ENCODE measurements around the gene CERK. TPM values are rescaled to one million over a fixed set of nuclear protein-coding genes. Genes with fewer than 3 reads are reported as not detected.

Gene CERK
- total and polyA plus RNA-seq, 9 of the 15 experiments (the other 6 are each of a cell fraction or from before 2014, with no cell fraction given), result 1.1 to 14.9 (median 8.7) TPM

- TF ChIP-seq POLR2G (IDR thresholded peaks at IDR 0.05; ENCODE audit: low read depth, low read length) (peak; percentile 29; the same call in 1 of the 2 replicates), HMGN3 (IDR thresholded peaks at IDR 0.05; ENCODE audit: borderline replicate concordance, extremely low read depth, insufficient read length, low read depth, low read length) (no peak)
- Histone ChIP-seq H3K9me3 (replicated peaks; ENCODE audit: control insufficient read depth, insufficient read depth, low read depth, low read length) (no peaks in the 10 kb centered on the region), H3K4me2 (ENCODE audit: insufficient read depth, low read length) (no peak overlapping the region), H3K4me3 (no peak overlapping the region), H3K36me3 (ENCODE audit: control insufficient read depth, insufficient read depth, low read length) (peaks cover 22% of the 10 kb centered on the region; the same call in 1 of the 3 replicates), H4K20me1 (replicated peaks; ENCODE audit: control insufficient read depth, insufficient read depth, low read length) (no peaks in the 10 kb centered on the region), H3K27ac (ENCODE audit: extremely low read depth, low read depth, low read length) (no peak overlapping the region), H2AFZ (ENCODE audit: low read depth, low read length) (no peak overlapping the region), H3K27me3 (ENCODE audit: control insufficient read depth in 2 of 2, insufficient read depth in 2 of 2, low read length in 2 of 2) (no peaks in the 10 kb centered on the region), H3K9me1 (ENCODE audit: control insufficient read depth, insufficient read depth, low read length) (no peaks in the 10 kb centered on the region), H3K9ac (ENCODE audit: insufficient read depth in 1 of 2, low read depth in 2 of 2, low read length in 2 of 2) (no peak overlapping the region), H3K4me1 (replicated peaks in 1 of 2; ENCODE audit: control insufficient read depth in 2 of 2, insufficient read depth in 2 of 2, low read length in 2 of 2) (no peaks in the 10 kb centered on the region), H3K79me2 (ENCODE audit: control insufficient read depth, insufficient read depth, low read length) (no peaks in the 10 kb centered on the region)
- in situ Hi-C loops (cut with MboI) (no loop called here), intact Hi-C loops (cut with micrococcal nuclease) (no loop called here)
- no peak for FAIRE-seq
- DNase-seq (ENCODE audit: extremely low read depth in 1 of 4, low spot score in 3 of 4), result no peak
- CTCF ChIA-PET (ENCODE audit: low intra/inter-chr PET ratio), result no interaction called here
- POLR2A ChIA-PET, result interaction anchor here (0.6 kb wide), 1 partner anchor 166 kb away, joined by 4 read pairs; no protein-coding TSS in a partner anchor
- WGBS (ENCODE audit: insufficient coverage, low coverage, missing lambda C conversion rate), result 82% methylated on average over 13 of the region's 25 CpGs
- ATAC-seq, result no peak
- BruUV-seq (replicated peaks), result no TSS peak
Observed at GRCh38 chr22:46695346-46696228, 42.5 kb downstream of the CERK start.

GRCh38 chr22:46694416-46695170 lies 43.5 kb downstream of the CERK start:
- Histone ChIP-seq H3K4me1 (replicated peaks in 1 of 2; ENCODE audit: control insufficient read depth in 2 of 2, insufficient read depth in 2 of 2, low read length in 2 of 2) (no peaks in the 10 kb centered on the region), H3K9me3 (replicated peaks; ENCODE audit: control insufficient read depth, insufficient read depth, low read depth, low read length) (no peaks in the 10 kb centered on the region), H3K79me2 (ENCODE audit: control insufficient read depth, insufficient read depth, low read length) (no peaks in the 10 kb centered on the region), H3K27me3 (ENCODE audit: control insufficient read depth in 2 of 2, insufficient read depth in 2 of 2, low read length in 2 of 2) (no peaks in the 10 kb centered on the region), H3K9me1 (ENCODE audit: control insufficient read depth, insufficient read depth, low read length) (no peaks in the 10 kb centered on the region), H3K4me2 (ENCODE audit: insufficient read depth, low read length) (no peak overlapping the region), H2AFZ (ENCODE audit: low read depth, low read length) (no peak overlapping the region), H3K27ac (ENCODE audit: extremely low read depth, low read depth, low read length) (no peak overlapping the region), H3K4me3 (no peak overlapping the region), H3K9ac (ENCODE audit: insufficient read depth in 1 of 2, low read depth in 2 of 2, low read length in 2 of 2) (no peak overlapping the region), H3K36me3 (ENCODE audit: control insufficient read depth, insufficient read depth, low read length) (peaks cover 25% of the 10 kb centered on the region; the same call in 1 of the 3 replicates), H4K20me1 (replicated peaks; ENCODE audit: control insufficient read depth, insufficient read depth, low read length) (no peaks in the 10 kb centered on the region)
- 83% methylated on average over 9 of the region's 15 CpGs for WGBS (ENCODE audit: insufficient coverage, low coverage, missing lambda C conversion rate)
- in situ Hi-C loops (cut with MboI) (no loop called here), intact Hi-C loops (cut with micrococcal nuclease) (no loop called here)
- ATAC-seq (no peak), DNase-seq (ENCODE audit: extremely low read depth in 1 of 4, low spot score in 3 of 4) (no peak), FAIRE-seq (no peak)
- no TSS peak for BruUV-seq (replicated peaks)
- ChIA-PET CTCF (ENCODE audit: low intra/inter-chr PET ratio) (no interaction called here), POLR2A (no interaction called here)
- TF ChIP-seq HDAC1 (IDR thresholded peaks at IDR 0.05) (no peak), ZZZ3 (IDR thresholded peaks at IDR 0.05) (no peak), TRIM25 (IDR thresholded peaks at IDR 0.05; ENCODE audit: borderline replicate concordance) (no peak), NR2C1 (IDR thresholded peaks at IDR 0.05) (no peak), NR2C1 (tag; IDR thresholded peaks at IDR 0.05) (no peak), TGIF2 (CRISPR knock-in tag; IDR thresholded peaks at IDR 0.05) (no peak), RBM22 (IDR thresholded peaks at IDR 0.05; ENCODE audit: low read depth, low read length, poor library complexity, severe bottlenecking) (peak; percentile 37), MTA1 (IDR thresholded peaks at IDR 0.05; ENCODE audit: borderline replicate concordance) (no peak), KDM4B (IDR thresholded peaks at IDR 0.05; ENCODE audit: borderline replicate concordance in 2 of 2, low read depth in 1 of 2) (no peak)
